Suprapubic skin (tissue), 4 donors: ENCODE data around the gene PITPNM2.

ENCODE experiments used
- EP300 ChIP-seq: sonication (generic); formaldehyde crosslinking; IDR thresholded peaks from one replicate; pipeline ENCODE4 v1.6.1; 2017; ENCODE audit warnings: antibody characterized with exemption
- POLR2A ChIP-seq, 2 donors: fragments of 450-650 bp; IDR thresholded peaks; one replicate each; pipeline ENCODE4 v1.6.1; 2017; ENCODE audit warnings: antibody characterized with exemption in 2 of 2, mild to moderate bottlenecking in 2 of 2, moderate library complexity in 2 of 2
- POLR2AphosphoS5 ChIP-seq, 3 donors: sonication (generic); formaldehyde crosslinking; IDR thresholded peaks; one replicate each; pipeline ENCODE4 v1.6.1; 2017; ENCODE audit warnings: antibody characterized with exemption in 3 of 3
- TF ChIP-seq, protein P1 (sequence below), 2 donors: fragments of 200-600 bp in 1 of 2; fragments of 450-650 bp in 1 of 2; sonication (generic) in 1 of 2; IDR thresholded peaks; one replicate each; pipeline ENCODE4 v1.5.1; 2016 to 2019; ENCODE audit warnings: antibody characterized with exemption in 2 of 2, mild to moderate bottlenecking in 1 of 2, moderate library complexity in 1 of 2

DNA sequence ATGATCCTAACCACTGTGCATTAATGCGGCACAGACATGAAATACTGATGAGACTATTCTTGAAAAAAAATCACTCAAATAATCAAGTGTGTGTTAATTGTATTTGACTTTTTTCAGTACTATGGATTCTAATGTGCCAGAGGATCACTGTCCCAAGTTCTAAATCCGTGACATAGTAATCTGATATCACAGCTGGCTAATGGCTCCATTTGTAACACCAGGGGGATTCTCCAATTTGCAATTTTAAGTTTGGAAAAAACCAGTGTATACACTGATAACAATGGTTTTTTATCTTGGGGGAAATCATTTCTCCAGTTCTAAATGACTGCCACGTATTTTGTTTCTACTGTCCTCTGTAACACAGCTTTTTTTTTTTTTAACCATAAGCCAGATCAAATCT lies 49.0 kb upstream of the PITPNM2 start:
- TF ChIP-seq, protein P1, sequence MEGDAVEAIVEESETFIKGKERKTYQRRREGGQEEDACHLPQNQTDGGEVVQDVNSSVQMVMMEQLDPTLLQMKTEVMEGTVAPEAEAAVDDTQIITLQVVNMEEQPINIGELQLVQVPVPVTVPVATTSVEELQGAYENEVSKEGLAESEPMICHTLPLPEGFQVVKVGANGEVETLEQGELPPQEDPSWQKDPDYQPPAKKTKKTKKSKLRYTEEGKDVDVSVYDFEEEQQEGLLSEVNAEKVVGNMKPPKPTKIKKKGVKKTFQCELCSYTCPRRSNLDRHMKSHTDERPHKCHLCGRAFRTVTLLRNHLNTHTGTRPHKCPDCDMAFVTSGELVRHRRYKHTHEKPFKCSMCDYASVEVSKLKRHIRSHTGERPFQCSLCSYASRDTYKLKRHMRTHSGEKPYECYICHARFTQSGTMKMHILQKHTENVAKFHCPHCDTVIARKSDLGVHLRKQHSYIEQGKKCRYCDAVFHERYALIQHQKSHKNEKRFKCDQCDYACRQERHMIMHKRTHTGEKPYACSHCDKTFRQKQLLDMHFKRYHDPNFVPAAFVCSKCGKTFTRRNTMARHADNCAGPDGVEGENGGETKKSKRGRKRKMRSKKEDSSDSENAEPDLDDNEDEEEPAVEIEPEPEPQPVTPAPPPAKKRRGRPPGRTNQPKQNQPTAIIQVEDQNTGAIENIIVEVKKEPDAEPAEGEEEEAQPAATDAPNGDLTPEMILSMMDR (IDR thresholded peaks at IDR 0.05): no peak
- TF ChIP-seq POLR2AphosphoS5 (IDR thresholded peaks at IDR 0.05) (no peak), POLR2A (IDR thresholded peaks at IDR 0.05) (no peak), EP300 (no peak)
